Measurements from ENCODE around the gene TRDMT1.
"Not testable (repeated sequence)": the region's sequence is repeated elsewhere in the genome, so short reads cannot be mapped to it uniquely, and the experiment has no call there.

Gene TRDMT1

DNA sequence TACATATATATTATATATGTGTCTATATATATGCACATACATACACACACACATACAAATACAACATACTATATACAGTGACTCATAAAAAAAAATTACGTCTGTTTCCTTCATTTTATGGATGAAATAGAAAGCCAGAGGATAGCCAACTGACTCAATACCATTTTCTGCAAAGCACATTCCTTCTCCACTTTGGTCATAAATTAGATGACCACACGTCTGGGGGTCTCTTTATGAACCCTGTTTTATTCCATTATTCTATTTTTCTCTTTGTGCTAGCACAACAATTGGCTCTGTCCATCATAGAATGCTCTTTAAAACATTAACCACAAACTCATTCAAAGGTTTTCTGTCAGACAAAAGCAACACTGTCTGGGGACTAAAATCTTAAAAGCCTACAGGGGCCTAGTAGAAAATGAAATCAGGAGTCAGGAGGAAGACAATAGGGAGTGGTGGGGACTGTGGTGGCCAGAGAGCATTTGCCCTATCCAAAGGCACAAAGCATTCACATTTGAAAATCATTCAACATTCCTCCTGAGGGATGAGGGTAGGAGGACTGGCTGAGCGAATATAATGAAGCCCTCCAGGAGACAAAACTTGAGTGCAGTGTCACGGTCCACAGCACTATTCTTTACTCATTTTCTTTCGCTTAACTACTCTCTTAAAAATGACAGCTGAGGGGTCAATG, 76.1 kb downstream of the TRDMT1 start:
- DNase-seq: no peak

DNA sequence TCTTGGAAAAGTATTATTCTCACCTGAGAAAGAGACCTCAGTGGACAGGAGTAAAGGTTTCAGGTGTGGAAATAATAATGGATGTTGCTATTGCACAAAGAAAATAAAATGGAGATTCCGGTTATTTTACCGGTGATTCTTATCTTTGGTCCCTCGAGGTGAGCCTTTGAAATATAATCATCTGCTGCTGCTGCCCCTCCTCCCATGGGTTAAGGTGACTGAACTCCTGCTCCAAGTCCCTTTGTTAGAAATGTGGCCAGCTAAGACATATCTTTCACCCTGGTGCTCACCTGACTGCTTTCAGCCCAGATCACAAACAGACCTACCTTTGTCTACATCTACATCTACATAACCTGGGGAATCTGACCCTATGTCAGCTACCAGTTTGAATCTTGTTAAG, 77.5 kb downstream of the TRDMT1 start:
- no peak for DNase-seq

DNA sequence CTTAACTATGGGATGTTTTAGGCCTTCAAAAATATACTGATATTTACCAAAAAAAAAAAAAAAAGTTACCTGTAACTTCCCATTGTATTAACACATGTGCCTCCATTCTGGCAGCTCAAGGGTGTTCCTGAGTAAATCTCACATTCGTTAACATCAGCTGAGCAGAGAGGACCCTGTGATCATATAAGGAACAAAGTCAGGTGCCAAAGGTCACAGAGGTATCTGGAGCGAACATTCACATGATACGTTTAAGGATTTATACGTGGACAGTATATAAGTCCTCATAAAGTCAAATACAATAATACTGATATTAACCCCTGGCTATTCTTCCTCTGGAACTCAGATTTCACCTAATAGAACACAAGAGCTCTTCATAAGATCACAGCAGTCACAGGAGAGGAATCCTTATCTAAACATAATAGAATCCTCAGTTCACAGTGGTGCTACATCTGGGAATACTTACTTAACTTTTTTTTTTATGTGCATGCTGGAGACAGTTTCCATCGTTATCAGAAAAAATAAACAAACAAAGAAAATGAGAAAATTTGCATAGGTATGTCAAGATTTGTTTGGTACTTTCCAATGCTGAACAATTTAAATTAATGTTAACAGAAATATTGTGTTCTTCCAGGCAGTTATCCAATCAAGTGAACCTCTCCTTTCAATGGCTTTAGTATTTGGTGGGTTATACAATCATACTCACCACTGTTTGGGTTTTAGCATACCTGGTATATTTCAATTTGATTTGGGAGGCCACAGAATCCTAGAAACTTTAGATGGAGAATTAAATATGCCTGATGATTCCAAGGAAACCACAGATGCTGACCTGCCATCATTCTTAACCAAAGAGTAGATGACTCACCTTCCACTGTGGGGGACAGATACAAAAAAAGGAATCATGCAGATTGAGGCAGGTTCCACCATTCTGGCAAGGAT, 78.5 kb downstream of the TRDMT1 start:
- DNase-seq: no peak

DNA sequence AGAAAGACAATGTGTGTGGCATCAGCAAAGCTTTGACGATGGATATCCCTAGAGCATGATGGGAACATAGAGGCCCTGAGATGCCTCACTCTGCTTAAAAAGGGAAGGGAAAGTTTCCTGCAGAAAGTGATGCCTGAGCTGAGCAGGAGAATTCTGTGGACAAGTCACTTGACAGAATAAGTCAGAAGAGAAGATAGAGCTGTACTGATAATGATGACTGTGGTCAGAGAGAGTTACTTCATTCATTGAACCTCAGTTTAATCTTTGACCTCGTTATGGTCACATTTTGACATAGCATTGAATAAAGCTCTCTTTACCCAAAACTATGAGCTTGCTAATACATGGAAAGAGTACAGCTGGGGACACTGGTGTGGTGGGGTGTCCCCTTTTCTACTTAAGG, 79.4 kb downstream of the TRDMT1 start:
- DNase-seq: no peak

DNA sequence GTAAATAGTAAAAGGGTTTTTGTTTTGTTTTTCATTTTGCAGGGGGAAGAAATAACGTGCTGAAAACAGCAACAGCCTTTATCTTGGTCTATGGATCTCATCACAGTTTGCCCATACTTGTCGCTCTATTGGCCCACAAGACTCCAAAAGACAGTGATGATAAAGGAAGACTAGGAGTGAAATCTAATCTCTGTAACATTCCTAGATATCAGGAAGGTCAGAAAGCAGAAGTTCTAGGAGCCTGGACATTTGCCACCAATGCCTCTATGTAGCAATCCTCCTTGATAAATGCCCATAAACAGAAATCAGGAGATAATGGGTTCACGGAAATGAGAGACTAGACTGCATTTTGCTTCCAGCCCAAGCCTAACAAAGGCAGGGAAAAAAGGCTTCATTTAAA, 80.8 kb downstream of the TRDMT1 start:
- no peak for DNase-seq

DNA sequence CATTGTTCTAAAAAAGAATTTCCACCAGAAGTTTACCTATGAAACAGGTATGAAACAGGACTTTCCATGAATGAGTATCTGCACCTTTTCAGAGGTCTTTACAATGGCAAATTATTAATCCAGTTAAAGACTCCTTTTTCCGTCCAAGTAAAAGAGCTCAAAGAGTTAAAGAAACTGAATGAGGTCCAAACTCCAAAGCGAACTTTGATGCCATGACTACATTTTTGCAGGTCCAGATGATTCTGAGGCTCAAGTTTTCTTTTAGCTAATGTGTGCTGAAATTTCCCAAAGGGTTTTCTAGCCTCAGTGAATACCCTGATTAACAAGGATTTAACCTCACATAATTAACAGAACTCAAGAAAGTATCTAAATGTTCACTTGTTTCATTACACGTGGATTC, 81.6 kb downstream of the TRDMT1 start:
- no peak for DNase-seq

DNA sequence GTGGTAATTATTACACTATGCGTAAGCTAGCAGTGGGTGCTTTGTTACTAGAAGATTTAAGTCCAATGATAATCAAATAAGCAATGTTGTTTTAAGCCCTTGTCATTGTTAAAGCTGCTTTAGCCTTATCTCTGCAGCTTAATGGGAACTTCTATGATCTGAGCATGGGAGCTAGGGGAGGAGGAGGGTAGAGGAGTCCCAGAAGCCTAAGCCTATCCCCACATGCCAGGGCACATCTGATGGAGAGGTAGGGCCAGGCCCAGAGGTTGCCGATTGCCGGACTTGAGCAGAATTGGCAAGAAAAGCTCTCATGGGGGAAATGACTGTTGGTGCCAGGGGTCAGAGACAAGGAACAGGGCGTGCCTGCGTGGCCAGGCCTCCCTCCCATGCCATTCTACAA, 85.3 kb downstream of the TRDMT1 start:
- DNase-seq: no peak

DNA sequence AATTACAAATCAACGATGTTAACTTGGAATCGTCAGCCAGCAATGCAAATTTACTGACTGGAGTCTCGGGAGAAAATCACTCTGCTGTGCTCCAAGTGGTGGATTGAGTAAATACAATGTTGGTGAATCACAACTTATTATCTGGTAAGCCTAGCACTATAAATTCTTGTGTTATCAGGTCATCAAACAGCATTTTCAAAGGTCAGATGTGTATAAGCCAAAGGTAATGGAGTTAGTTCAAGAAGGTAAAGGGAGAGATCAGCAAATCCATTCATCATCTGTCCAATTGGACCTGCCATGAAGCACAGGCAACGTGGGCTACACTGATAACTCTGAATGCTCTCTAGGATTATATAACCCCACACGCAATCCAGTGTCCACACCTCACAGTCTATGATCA, 85.8 kb downstream of the TRDMT1 start:
- DNase-seq: no peak

DNA sequence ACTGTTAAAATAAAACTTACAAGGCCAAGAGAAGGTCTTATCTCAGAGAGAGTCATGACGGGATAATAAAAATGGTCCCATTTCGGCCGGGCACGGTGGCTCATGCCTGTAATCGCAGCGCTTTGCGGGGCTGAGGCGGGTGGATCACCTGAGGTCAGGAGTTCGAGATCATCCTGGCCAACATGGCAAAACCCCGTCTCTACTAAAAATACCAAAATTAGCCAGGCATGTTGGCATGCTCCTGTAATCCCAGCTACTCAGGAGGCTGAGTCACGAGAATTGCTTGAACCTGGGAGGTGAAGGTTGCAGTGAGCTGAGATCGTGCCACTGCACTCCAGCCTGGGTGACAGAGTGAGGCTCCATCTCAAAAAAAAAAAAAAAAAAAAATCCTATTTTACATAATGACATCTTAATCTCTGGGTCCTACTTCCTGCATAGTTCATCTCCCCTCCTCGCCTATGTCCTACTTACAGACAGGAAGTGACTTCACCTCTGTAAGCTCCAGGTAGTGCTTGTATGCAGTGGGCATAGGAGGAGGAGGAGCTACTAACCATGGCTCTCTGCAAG, 86.5 kb downstream of the TRDMT1 start:
- not testable (repeated sequence) for DNase-seq

DNA sequence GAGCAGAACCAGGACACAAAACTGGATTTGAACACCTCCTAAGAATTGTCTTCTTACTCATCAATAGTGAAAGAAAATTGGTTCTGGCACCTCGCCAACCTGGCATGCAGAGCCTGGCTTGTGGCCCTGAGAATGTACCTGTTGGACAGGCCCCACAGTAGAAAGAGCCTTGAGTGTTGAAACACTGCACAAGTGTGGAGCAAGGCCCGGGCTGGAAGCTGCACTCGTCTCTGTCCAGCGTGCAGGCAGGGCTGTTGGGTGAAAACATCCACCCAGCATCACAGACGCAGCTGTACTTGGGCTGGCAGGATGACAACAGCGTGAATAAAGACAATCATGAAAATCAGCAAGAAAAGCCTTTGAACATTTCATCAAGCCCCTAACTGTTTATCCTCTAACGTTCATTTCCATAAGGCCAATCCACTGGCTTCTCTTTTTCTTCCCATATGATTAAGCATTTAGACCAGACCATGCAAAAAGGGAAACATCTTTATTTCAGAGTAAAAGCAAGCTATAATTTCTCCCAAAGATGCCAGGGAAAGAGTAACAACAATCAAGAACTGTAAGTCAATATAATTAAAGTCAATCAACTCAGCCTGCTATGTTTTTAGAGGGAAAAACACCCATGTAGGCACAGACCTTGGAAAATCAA, 87.5 kb downstream of the TRDMT1 start:
- no peak for DNase-seq

DNA sequence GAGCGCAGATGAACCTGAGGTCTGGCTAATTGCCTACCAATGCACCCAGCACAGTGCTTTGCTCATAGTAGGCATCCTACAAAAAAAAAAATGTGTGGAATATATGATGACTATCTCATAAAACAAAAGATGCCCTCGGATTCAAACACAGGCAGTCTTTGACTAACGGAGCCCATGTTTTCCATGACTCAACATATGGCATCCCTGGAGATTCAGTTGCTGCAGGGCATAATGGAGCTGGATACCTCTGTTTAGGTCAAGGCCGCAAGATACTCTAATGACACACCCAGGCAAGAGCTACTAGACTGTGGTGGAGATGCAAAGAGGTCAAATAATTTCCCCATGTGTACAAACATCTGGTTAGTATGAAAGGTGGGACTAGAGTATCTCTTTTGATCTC, 88.1 kb downstream of the TRDMT1 start:
- DNase-seq: no peak

DNA sequence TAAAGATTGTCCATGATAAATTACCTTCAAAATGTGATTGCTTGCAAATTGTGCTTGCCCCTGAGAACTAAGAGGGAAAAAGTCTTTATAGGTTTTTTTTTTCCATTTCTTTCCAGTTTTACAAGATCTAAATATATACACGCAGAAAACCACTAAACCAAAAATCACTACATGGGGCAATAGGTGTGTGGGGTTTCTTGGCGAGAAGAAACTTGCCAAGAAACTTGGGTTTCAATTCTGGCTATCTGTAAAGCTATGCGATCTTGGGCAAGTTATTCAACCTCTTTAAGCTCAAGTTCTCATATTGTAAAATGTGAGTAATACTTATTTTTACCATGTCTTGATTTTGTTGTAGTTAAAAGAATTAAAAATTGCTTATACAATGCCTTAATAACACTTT, 88.9 kb downstream of the TRDMT1 start:
- DNase-seq: no peak

DNA sequence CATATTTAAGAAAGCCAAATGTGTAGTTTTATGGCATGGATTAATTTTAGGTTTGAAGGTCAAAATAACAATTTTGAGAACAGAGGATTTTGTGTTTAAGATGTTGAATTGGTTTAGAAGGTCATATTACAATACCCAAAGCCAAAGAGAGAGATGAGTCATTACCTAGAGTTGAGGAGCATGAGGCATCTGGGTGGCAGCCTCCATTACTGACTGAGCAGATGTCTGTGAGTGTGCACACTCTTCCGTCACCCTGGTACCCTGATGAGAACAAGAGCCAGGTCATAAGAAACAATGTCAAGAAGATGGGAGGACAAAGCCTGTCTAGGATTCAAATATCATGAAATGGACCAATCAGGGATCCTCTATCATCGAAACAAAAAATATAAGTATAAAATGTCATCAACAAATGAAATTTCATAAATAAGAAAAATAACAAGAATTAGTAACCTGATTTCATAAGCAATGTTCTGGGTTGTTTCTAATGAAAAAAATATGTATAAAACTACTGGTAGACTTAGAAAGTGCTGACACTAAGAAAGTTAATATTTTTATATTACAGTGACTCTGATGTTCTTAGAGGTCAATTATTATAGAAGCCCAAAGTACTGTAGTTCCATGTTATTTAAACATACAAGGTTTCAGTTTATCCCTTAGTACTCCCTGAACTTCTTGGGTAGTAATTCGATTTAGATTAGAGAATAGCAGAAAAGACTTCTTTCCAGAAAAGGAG, 91.8 kb downstream of the TRDMT1 start:
- no peak for DNase-seq

DNA sequence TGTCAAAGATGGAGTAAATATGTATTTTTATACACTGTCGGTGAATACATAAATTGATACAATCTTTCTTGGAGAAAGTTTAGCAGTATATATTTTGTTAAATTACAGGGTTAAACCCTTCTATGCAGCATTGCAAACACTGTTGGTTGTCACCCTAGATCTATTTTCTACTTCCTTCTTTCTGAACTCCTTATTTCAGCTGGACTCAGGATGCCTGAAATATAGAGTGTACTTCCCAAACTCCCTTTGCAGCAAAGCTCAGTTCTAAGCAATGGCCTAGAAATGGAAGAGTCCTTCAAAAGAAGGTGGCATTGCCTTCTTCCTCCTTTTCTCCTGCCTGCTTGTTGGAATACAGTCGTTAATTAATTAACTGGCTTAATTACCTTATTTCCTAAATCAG, 92.4 kb downstream of the TRDMT1 start:
- DNase-seq: no peak

DNA sequence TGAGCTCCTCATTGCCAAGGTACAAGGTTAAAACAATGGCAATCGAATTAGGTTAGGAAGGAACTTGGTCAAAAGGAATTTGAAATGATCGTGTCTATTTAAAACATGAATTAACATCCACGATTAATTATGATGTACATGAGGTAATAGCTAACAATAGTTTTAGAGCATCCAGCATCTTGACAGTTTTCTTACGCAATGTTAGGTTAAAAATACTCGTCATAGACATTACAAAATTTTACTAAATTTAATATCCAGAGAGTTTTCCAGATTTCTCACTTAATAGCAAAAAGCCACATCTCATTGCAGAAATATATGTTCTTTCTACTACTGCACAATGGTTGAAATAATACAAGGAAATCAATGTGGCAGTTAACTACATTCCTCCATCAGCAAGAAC, 94.5 kb downstream of the TRDMT1 start:
- no peak for DNase-seq

DNA sequence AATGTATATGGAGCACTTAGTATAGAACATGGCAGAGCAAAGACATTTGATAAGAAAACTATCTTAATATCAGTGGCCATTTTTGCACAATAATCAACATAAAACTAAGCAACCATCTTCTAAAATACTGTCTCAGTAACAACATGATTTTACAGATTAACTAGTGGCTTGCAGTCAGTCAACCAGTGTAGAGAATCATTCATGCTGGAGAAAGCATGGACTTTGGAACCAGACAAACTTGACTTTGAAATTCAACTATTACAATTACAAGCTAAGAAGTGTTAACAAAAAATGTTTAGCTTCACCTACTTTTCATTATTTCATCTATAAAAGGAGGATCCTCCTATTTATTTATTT, 99.6 kb downstream of the TRDMT1 start:
- no peak for DNase-seq

DNA sequence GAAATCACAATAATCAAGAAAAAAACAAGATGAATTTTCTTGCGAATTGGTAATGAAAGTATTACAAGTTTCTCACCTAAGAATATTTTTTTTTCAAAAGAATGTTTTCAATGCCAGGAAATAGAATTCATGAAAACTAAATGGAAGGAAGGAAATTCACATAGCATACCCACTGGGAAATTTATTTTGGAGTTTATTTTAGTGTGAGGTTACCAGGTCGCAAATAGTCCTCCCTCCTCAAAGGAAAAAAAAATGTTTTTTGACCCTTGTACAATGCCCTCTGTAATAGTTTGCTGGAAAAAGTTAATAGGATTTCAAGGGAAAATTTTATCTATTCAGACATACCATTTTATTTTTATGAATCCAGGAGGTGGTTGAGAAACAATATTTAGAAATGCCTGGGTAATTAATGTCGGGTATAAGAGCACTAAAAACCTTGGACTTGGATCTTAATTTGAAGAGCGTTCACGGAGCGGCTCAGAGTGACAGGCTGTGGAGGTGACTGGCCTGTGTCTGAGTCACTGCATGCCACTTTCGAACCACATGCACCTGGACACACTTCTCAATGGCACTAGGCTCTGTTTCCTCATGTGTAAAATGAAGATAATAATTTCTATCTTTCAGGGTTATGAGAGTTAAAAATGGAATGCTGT, 100.1 kb downstream of the TRDMT1 start:
- no peak for DNase-seq

DNA sequence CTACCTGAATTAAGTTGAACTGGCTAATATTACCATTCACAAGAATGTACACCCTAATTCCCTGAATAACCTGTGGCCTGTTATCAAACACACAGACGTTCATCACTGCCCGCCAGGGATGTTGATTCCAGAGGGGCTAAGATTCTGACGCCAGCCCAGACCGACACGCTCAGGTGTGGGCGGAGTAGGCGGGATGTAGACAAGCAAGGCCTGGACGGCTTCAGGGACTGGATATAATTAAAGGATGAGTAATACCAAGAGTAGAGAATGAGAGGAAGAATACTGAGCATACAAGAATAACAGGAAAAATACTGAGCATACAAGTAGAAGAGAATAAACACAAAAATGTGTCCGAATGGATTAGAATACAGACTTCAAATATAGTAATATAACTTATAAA, 100.9 kb downstream of the TRDMT1 start:
- no peak for DNase-seq

DNA sequence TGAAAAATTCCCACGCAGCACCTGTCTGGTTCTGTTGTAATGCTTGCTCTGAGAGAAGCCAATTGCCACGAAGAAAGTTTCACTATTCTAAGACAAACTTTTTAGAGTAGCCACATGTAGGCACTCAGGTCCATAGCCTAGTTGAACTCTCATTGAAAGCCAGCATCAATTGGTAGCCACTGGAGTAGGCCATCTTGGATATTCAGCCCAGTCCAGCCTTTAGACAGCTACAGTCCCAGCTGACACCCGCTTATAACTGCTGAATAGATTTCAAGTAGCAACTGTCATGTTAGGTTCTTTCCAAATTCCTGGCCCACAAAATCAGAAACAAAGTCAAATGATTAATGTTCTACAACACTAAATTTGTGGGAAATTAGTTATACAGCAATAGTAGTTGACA, 103.5 kb downstream of the TRDMT1 start:
- no peak for DNase-seq
